ENCODE measurements around the gene WDR1.

WDR1 gene

GRCh38 chr4:10123227-10124101 is 6.9 kb upstream of the WDR1 start:
- DNase-seq (ENCODE audit: low spot score in 2 of 2) = no peak
- H3K27me3 ChIP-seq (ENCODE audit: low read depth) = no peaks in the 10 kb centered on the region
- in situ Hi-C loops (cut with MboI; ENCODE audit: low sequenced_read_pairs) = no loop called here

GRCh38 chr4:10122236-10122932 is 5.8 kb upstream of the WDR1 start:
- in situ Hi-C loops (cut with MboI; ENCODE audit: low sequenced_read_pairs) = no loop called here
- Histone ChIP-seq H3K36me3 (replicated peaks) (no peaks in the 10 kb centered on the region), H3K4me1 (peaks cover 4% of the 10 kb centered on the region; the same call in 1 of the 2 replicates), H3K4me3 (no peak overlapping the region), H3K9me3 (no peaks in the 10 kb centered on the region), H3K27me3 (ENCODE audit: low read depth) (no peaks in the 10 kb centered on the region)
- no peak for DNase-seq (ENCODE audit: low spot score in 2 of 2)

More at GRCh38 chr4:10123227-10124101, 6.9 kb upstream of the WDR1 start:
- Histone ChIP-seq H3K36me3 (replicated peaks) (no peaks in the 10 kb centered on the region), H3K4me3 (no peak overlapping the region), H3K9me3 (no peaks in the 10 kb centered on the region), H3K4me1 (peaks cover 6% of the 10 kb centered on the region; the same call in 1 of the 2 replicates)

- no peak overlapping the region for H3K4me3 ChIP-seq
- H3K36me3 ChIP-seq (replicated peaks) = no peaks in the 10 kb centered on the region
- peaks cover 5% of the 10 kb centered on the region; the same call in 1 of the 2 replicates for H3K4me1 ChIP-seq
- H3K27me3 ChIP-seq (ENCODE audit: low read depth) = no peaks in the 10 kb centered on the region
- H3K9me3 ChIP-seq = no peaks in the 10 kb centered on the region
- in situ Hi-C loops (cut with MboI; ENCODE audit: low sequenced_read_pairs) = no loop called here
- DNase-seq (ENCODE audit: low spot score in 2 of 2) = no peak
Measured at GRCh38 chr4:10121568-10122208, 5.1 kb upstream of the WDR1 start.

GRCh38 chr4:10120943-10121567 is 4.5 kb upstream of the WDR1 start:
- H3K4me1 ChIP-seq = peaks cover 5% of the 10 kb centered on the region; the same call in 1 of the 2 replicates
- in situ Hi-C loops (cut with MboI; ENCODE audit: low sequenced_read_pairs) = no loop called here
- H3K36me3 ChIP-seq (replicated peaks) = 0 out of 2 replicates have a peak, but pooled peaks cover 2% of the 10 kb centered on the region

DNA sequence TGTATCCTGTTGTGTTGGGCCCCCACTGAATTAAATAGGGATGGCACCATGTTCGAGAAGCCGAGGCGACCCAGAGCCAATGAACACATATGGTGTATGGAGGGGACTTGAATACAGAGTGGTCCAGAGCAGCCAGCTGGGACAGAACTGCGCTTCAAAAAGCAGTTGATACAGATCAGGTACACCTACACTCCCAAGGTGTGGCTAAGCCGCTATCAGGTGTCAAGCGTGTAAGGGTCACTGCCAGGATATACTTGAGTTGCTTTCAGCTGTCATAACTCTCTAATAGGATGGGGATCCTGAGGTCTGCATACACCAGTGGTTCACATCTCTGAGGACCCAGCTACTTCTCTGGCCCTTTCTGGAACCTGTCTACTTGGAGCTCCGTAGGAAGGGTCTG is 3.2 kb upstream of the WDR1 start:
- no peak for DNase-seq (ENCODE audit: low spot score in 2 of 2)
- H3K4me3 ChIP-seq = no peak overlapping the region
- in situ Hi-C loops (cut with MboI; ENCODE audit: low sequenced_read_pairs) = no loop called here
- H3K27me3 ChIP-seq (ENCODE audit: low read depth) = no peaks in the 10 kb centered on the region
- H3K9me3 ChIP-seq = no peaks in the 10 kb centered on the region
- peaks cover 10% of the 10 kb centered on the region for H3K4me1 ChIP-seq
- peaks cover 13% of the 10 kb centered on the region for H3K36me3 ChIP-seq (replicated peaks)

More at GRCh38 chr4:10120943-10121567, 4.5 kb upstream of the WDR1 start:
- no peak for DNase-seq (ENCODE audit: low spot score in 2 of 2)
- no peaks in the 10 kb centered on the region for H3K27me3 ChIP-seq (ENCODE audit: low read depth)
- H3K4me3 ChIP-seq = no peak overlapping the region
- H3K9me3 ChIP-seq = no peaks in the 10 kb centered on the region

GRCh38 chr4:10119278-10119677 is 2.7 kb upstream of the WDR1 start:
- H3K9me3 ChIP-seq = no peaks in the 10 kb centered on the region
- H3K36me3 ChIP-seq (replicated peaks) = peaks cover 18% of the 10 kb centered on the region
- no peaks in the 10 kb centered on the region for H3K27me3 ChIP-seq (ENCODE audit: low read depth)
- in situ Hi-C loops (cut with MboI; ENCODE audit: low sequenced_read_pairs) = no loop called here
- no peak for DNase-seq (ENCODE audit: low spot score in 2 of 2)
- H3K4me1 ChIP-seq = peaks cover 10% of the 10 kb centered on the region
- H3K4me3 ChIP-seq = no peak overlapping the region

GRCh38 chr4:10118048-10119004 is 1.7 kb upstream of the WDR1 start:
- DNase-seq (ENCODE audit: low spot score in 2 of 2) = no peak
- in situ Hi-C loops (cut with MboI; ENCODE audit: low sequenced_read_pairs) = no loop called here
- peak overlapping the region; percentile 72; the same call in 1 of the 2 replicates for H3K4me3 ChIP-seq

DNA sequence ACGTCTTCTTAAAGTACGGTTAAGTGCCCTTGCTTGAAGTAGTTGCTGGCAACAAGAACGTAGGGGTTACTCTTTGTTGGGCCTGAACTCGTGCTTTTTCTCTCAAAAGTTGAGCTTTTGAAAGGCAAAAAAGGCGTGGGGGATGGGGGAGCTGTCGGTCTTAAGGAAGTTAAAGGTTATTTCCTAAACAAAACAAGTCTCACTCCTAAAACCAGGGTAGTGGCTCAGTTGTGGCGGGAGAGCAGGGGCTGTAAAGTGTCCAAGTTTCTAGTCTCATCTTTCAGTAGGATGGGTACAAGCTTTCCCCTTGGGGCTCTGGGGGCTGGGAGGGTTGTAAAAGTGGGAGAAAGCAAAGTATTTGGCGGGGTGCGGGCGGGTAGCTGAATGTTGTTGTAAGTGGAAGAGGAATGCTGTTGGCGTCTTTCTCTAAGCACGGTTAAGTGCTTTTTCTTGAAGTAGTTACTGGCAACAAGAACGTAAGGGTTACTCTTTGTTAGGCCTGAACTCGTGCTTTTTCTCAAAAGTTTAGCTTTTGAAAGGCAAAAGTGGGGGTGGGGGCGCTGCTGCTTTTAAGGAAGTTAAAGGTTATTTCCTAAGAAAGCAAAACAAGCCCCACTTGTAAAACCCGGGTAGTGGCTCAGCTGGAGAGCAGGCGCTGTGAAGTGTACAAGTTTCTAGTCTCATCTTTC is 904 bp upstream of the WDR1 start:
- peak in 1 of 2 experiments; percentile 30 for DNase-seq (ENCODE audit: low spot score in 2 of 2)
- H3K9me3 ChIP-seq = no peaks in the 10 kb centered on the region
- peaks cover 36% of the 10 kb centered on the region for H3K36me3 ChIP-seq (replicated peaks)
- in situ Hi-C loops (cut with MboI; ENCODE audit: low sequenced_read_pairs) = no loop called here
- H3K4me3 ChIP-seq = peak overlapping the region; percentile 72
- H3K4me1 ChIP-seq = peaks cover 10% of the 10 kb centered on the region
- no peaks in the 10 kb centered on the region for H3K27me3 ChIP-seq (ENCODE audit: low read depth)

More at GRCh38 chr4:10118048-10119004, 1.7 kb upstream of the WDR1 start:
- peaks cover 10% of the 10 kb centered on the region for H3K4me1 ChIP-seq
- H3K9me3 ChIP-seq = no peaks in the 10 kb centered on the region
- no peaks in the 10 kb centered on the region for H3K27me3 ChIP-seq (ENCODE audit: low read depth)
- H3K36me3 ChIP-seq (replicated peaks) = peaks cover 28% of the 10 kb centered on the region

DNA sequence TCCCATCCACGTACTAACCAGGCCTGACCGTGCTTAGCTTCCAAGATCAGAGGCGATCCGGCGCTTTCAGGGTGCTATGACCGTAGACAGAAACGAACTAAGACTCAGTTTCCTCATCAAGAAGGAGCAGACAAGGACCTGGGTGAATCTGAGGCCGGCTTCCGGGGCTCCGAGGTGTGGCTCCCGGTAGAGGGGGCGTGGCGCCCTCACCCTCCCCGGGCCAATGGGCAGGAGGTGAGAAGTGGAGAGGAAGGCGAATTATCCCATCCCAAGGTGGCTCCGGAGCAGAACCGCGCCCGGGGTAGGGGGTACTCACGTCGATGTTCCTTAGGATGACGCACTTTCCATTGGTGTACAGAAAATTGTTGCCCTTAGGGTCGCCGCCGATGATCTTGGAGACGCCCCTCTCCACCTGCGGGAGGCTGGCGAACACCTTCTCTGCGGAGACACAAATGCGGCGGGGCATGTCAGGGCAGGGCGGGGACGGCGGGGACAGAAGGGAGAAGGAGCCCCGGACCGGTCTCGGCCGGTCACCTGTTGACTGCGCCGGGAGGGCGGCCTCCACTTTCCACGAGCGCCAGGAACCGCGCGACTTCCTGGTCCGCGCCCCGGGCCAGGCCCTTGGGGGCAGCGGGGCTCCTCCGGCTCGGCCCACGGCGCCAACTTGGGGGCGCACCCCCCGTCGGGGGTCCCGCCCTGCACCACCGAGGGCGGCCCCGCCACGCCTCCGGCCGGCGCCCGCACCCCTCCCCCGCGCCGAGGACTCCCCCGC is 616 bp downstream of the WDR1 start:
- Histone ChIP-seq H3K4me3 (peak overlapping the region; percentile 72), H3K27me3 (ENCODE audit: low read depth) (no peaks in the 10 kb centered on the region), H3K9me3 (no peaks in the 10 kb centered on the region), H3K36me3 (replicated peaks) (peaks cover 51% of the 10 kb centered on the region), H3K4me1 (peaks cover 10% of the 10 kb centered on the region)
- in situ Hi-C loops (cut with MboI; ENCODE audit: low sequenced_read_pairs) = no loop called here
- peak; percentile 53 to 79 for DNase-seq (ENCODE audit: low spot score in 2 of 2)

DNA sequence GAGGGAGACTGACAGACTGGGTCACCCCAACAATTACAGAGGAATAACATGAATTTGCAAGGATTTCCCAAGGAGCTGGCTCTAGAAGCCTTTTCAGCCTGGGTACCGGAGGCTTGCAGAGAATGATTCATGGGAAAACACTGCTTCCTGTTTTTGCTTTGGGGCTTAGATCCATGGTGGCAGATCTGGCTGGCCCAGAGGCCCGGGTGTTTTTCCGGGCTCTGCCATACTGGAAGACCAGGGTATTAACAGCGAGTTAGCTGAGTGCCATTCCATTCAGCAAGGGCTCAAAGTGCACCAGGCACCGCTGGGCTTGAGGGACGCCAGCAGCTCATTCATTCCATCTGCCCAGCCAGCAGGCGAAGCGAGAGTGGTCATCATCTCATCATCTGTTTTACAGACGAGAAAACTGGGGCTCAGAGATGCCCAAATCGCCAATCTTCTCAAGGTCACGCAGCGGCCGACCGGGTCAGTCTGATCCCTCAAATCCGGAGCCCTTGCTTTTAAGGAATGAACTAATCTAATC is 1.3 kb downstream of the WDR1 start:
- Histone ChIP-seq H3K27me3 (ENCODE audit: low read depth) (no peaks in the 10 kb centered on the region), H3K4me1 (peaks cover 10% of the 10 kb centered on the region), H3K4me3 (peak overlapping the region; percentile 72), H3K9me3 (no peaks in the 10 kb centered on the region), H3K36me3 (replicated peaks) (peaks cover 58% of the 10 kb centered on the region)
- in situ Hi-C loops (cut with MboI; ENCODE audit: low sequenced_read_pairs) = no loop called here
- DNase-seq (ENCODE audit: low spot score in 2 of 2) = peak in 1 of 2 experiments; percentile 17

DNA sequence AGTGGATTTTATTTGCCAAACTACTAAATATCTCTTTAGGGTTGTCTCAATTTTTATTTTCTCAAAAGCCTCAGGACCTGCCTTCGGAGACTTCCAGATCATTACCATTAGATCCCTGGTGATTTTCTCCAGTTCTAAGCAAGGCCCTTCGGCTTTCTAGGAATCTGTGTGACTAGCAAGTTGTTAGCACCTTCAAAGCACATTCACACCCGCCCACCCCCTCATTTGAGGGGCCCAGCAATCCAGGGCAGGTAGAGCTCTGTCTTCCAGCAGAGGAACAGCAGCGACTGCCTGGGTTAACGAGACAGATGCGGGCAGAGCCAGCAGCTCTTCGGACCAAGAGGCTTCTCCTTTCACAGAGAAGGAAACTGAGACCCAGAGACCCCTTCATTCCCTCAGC is 2.0 kb downstream of the WDR1 start:
- peaks cover 10% of the 10 kb centered on the region for H3K4me1 ChIP-seq
- H3K9me3 ChIP-seq = no peaks in the 10 kb centered on the region
- DNase-seq (ENCODE audit: low spot score in 2 of 2) = no peak
- no peaks in the 10 kb centered on the region for H3K27me3 ChIP-seq (ENCODE audit: low read depth)
- no peak overlapping the region for H3K4me3 ChIP-seq
- in situ Hi-C loops (cut with MboI; ENCODE audit: low sequenced_read_pairs) = no loop called here
- H3K36me3 ChIP-seq (replicated peaks) = peaks cover 64% of the 10 kb centered on the region
